Gastroesophageal sphincter (tissue), 4 donors: ENCODE measurements around the gene RIPPLY2. TPM values are rescaled to one million over a fixed set of nuclear protein-coding genes. Genes with fewer than 3 reads are reported as not detected.

ENCODE experiments used
- ATAC-seq: fragments of 150-250 bp; one replicate; pipeline ENCODE4 v1.9.1; 2016; ENCODE audit warnings: mild to moderate bottlenecking, moderate library complexity
- H3K27ac ChIP-seq, 4 donors: fragments of 200-600 bp; sonication (generic) in 3 of 4; 1 replicate in 3 of 4; 2 replicates in 1 of 4; pipeline ENCODE4 v1.5.1; 2016 to 2019
- H3K27me3 ChIP-seq: fragments of 200-600 bp; sonication (generic); one replicate; pipeline ENCODE4 v1.5.1; 2019
- H3K36me3 ChIP-seq, 2 donors: fragments of 200-600 bp; sonication (generic); one replicate each; pipeline ENCODE4 v1.5.1; 2019; ENCODE audit warnings: control low read depth in 1 of 2
- H3K4me1 ChIP-seq, 3 donors: fragments of 200-600 bp; sonication (generic); 1 replicate in 2 of 3; 2 replicates in 1 of 3; pipeline ENCODE4 v1.5.1; 2016 to 2019; ENCODE audit warnings: control low read depth in 2 of 3
- H3K4me3 ChIP-seq, 2 donors: fragments of 200-600 bp; sonication (generic); one replicate each; pipeline ENCODE4 v1.5.1; 2019; ENCODE audit warnings: mild to moderate bottlenecking in 1 of 2, moderate library complexity in 1 of 2
- H3K9me3 ChIP-seq, 3 donors: fragments of 200-600 bp; sonication (generic); one replicate each; pipeline ENCODE4 v1.5.1; 2017 to 2019; ENCODE audit warnings: control low read depth in 2 of 3
- CTCF ChIP-seq, 4 experiments: fragments of 200-600 bp in 2 of 4; fragments of 450-650 bp in 2 of 4; sonication (generic) in 1 of 4; IDR thresholded peaks; one replicate each; pipeline ENCODE4 v1.5.1; 2017 to 2019; ENCODE audit warnings: antibody characterized with exemption in 4 of 4, mild to moderate bottlenecking in 2 of 4, moderate library complexity in 2 of 4
- EP300 ChIP-seq: sonication (generic); formaldehyde crosslinking; IDR thresholded peaks from one replicate; pipeline ENCODE4 v1.6.1; 2017; ENCODE audit warnings: antibody characterized with exemption, mild to moderate bottlenecking
- POLR2A ChIP-seq, 2 donors: fragments of 450-650 bp; IDR thresholded peaks; one replicate each; pipeline ENCODE4 v1.6.1; 2017; ENCODE audit warnings: antibody characterized with exemption in 2 of 2, mild to moderate bottlenecking in 2 of 2, moderate library complexity in 1 of 2
- POLR2AphosphoS5 ChIP-seq: sonication (generic); formaldehyde crosslinking; IDR thresholded peaks from one replicate; pipeline ENCODE4 v1.6.1; 2017; ENCODE audit warnings: antibody characterized with exemption
- WGBS, 2 donors: methylation state at CpG; one replicate each; pipeline ENCODE4 v1.1.5; 2018; ENCODE audit warnings: low coverage in 1 of 2; 5-methylcytosine and 5-hydroxymethylcytosine counted together
- total RNA-seq, 4 donors: library from RNA; depleted of rRNA; stranded (reverse); fragments of >200 nt; gene quantifications; one replicate each; pipeline ENCODE4 v1.1.0, GENCODE V29; 2016

RIPPLY2 gene
- total RNA-seq, 4 donors from 2014 or later: 2.3 TPM; not detected in 3

GRCh38 chr6:83867527-83868161, 14.5 kb downstream of the RIPPLY2 start:
- no peak for ATAC-seq
- no peaks in the 10 kb centered on the region for H3K27me3 ChIP-seq
- H3K9me3 ChIP-seq: no peaks in the 10 kb centered on the region
- peaks cover 0 to 2% (median 0%) of the 10 kb centered on the region in 3 donors for H3K4me1 ChIP-seq
- TF ChIP-seq EP300: no peak
- TF ChIP-seq POLR2AphosphoS5: no peak
- TF ChIP-seq CTCF (IDR thresholded peaks at IDR 0.05): no peak
- no peak for TF ChIP-seq POLR2A (IDR thresholded peaks at IDR 0.05)
- WGBS, 2 donors: 92 to 93% methylated on average over 8 to 9 of the region's 9 CpGs
- no peak overlapping the region for H3K27ac ChIP-seq
- H3K36me3 ChIP-seq: peaks cover 0 to 33% of the 10 kb centered on the region in 2 donors
- no peak overlapping the region for H3K4me3 ChIP-seq

- Histone ChIP-seq H3K9me3 (no peaks in the 10 kb centered on the region), H3K36me3 (peaks cover 0 to 33% of the 10 kb centered on the region in 2 donors), H3K27me3 (no peaks in the 10 kb centered on the region), H3K27ac (no peak overlapping the region), H3K4me3 (no peak overlapping the region), H3K4me1 (no peaks in the 10 kb centered on the region)
- WGBS, 2 donors: 41 to 43% methylated on average over 1 of the region's 1 CpG
- TF ChIP-seq EP300: no peak
- TF ChIP-seq CTCF (IDR thresholded peaks at IDR 0.05): no peak
- no peak for TF ChIP-seq POLR2A (IDR thresholded peaks at IDR 0.05)
- no peak for TF ChIP-seq POLR2AphosphoS5
- no peak for ATAC-seq
Measured at GRCh38 chr6:83868639-83869038, 15.5 kb downstream of the RIPPLY2 start.

GRCh38 chr6:83870649-83871048, 17.5 kb downstream of the RIPPLY2 start:
- ATAC-seq: no peak
- H3K4me3 ChIP-seq: no peak overlapping the region
- H3K27ac ChIP-seq: no peak overlapping the region
- peaks cover 0 to 20% of the 10 kb centered on the region in 2 donors for H3K36me3 ChIP-seq
- no peaks in the 10 kb centered on the region for H3K27me3 ChIP-seq
- H3K4me1 ChIP-seq: no peaks in the 10 kb centered on the region
- TF ChIP-seq CTCF (IDR thresholded peaks at IDR 0.05) (no peak), POLR2A (IDR thresholded peaks at IDR 0.05) (no peak), EP300 (no peak), POLR2AphosphoS5 (no peak)
- no peaks in the 10 kb centered on the region for H3K9me3 ChIP-seq
- 100% methylated on average over 1 of the region's 4 CpGs for WGBS, 2 donors

GRCh38 chr6:83872386-83873118, 19.4 kb downstream of the RIPPLY2 start:
- Histone ChIP-seq H3K4me1 (no peaks in the 10 kb centered on the region), H3K4me3 (no peak overlapping the region), H3K9me3 (no peaks in the 10 kb centered on the region), H3K27ac (no peak overlapping the region), H3K36me3 (peaks cover 0 to 3% of the 10 kb centered on the region in 2 donors), H3K27me3 (no peaks in the 10 kb centered on the region)
- ATAC-seq: no peak
- TF ChIP-seq CTCF (IDR thresholded peaks at IDR 0.05) (no peak), POLR2A (IDR thresholded peaks at IDR 0.05) (no peak), POLR2AphosphoS5 (no peak), EP300 (no peak)
- WGBS, 2 donors: 90 to 92% methylated on average over 3 of the region's 3 CpGs

- H3K27me3 ChIP-seq: no peaks in the 10 kb centered on the region
- ATAC-seq: no peak
- no peak overlapping the region for H3K27ac ChIP-seq
- peaks cover 0 to under 1% (median 0%) of the 10 kb centered on the region in 3 donors for H3K4me1 ChIP-seq
- no peaks in the 10 kb centered on the region for H3K36me3 ChIP-seq
- TF ChIP-seq EP300: no peak
- no peak for TF ChIP-seq POLR2AphosphoS5
- TF ChIP-seq POLR2A (IDR thresholded peaks at IDR 0.05): no peak
- no peak for TF ChIP-seq CTCF (IDR thresholded peaks at IDR 0.05)
- no peak overlapping the region for H3K4me3 ChIP-seq
- H3K9me3 ChIP-seq: no peaks in the 10 kb centered on the region
Measured at GRCh38 chr6:83873869-83874268, 20.7 kb downstream of the RIPPLY2 start.
